ENCODE data around the gene RANBP1. TPM values are rescaled to one million over a fixed set of nuclear protein-coding genes. Genes with fewer than 3 reads are reported as not detected.
A peak's percentile ranks its signal among the peaks of the same experiment; 100 is the strongest.

Gene RANBP1
- total and polyA plus RNA-seq, 9 of the 15 experiments (the other 6 are each of a cell fraction or from before 2014, with no cell fraction given), result 162 to 2,891 (median 1,289) TPM

DNA sequence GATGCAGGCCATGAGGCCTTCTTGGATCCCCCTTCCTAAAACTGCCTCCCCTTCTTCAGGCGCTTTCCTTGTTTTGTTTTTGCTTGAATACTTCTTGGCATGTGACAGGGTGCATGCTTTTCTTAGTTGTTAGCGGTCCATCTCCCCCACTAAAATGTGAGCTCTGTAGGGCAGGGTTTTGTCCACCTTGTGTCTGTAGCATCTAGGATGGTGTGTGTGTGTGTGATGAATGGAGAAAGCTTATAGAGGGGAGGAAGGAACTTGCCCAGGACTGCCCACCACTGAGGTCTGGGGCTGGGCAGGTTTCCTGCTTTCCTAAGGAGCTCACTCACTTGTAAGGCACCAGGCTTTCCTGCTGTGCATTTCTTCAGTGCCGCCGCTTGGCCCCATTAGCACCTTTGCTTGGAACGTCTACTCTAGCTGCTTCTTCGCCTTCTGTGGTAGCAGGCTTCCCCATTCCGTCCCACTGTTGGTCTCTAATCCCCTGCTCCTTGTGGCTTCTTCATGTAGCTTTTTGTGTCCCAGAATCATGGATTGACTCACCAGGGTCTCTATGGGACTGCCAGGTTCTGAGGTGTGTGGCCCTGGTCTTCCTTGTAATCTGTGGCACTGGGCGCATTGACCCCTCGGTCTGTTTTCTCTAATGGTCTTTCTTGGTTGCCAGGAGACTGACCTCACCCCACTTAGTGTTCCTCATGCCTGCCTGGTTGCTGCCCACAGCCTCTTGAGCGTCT, 32.6 kb upstream of the RANBP1 start (continued):
- TF ChIP-seq, protein P1, sequence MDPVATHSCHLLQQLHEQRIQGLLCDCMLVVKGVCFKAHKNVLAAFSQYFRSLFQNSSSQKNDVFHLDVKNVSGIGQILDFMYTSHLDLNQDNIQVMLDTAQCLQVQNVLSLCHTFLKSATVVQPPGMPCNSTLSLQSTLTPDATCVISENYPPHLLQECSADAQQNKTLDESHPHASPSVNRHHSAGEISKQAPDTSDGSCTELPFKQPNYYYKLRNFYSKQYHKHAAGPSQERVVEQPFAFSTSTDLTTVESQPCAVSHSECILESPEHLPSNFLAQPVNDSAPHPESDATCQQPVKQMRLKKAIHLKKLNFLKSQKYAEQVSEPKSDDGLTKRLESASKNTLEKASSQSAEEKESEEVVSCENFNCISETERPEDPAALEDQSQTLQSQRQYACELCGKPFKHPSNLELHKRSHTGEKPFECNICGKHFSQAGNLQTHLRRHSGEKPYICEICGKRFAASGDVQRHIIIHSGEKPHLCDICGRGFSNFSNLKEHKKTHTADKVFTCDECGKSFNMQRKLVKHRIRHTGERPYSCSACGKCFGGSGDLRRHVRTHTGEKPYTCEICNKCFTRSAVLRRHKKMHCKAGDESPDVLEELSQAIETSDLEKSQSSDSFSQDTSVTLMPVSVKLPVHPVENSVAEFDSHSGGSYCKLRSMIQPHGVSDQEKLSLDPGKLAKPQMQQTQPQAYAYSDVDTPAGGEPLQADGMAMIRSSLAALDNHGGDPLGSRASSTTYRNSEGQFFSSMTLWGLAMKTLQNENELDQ (CRISPR knock-in tag; IDR thresholded peaks at IDR 0.05; ENCODE audit: borderline replicate concordance), result no peak
- TF ChIP-seq COPS2 (conservative IDR thresholded peaks at IDR 0.05) (no peak), TARDBP (IDR thresholded peaks at IDR 0.05) (no peak), FOS (IDR thresholded peaks at IDR 0.05; ENCODE audit: extremely low read depth, insufficient read length) (no peak), RBM15 (IDR thresholded peaks at IDR 0.05; ENCODE audit: insufficient read depth, low read length) (no peak), SIX5 (IDR thresholded peaks at IDR 0.05; ENCODE audit: borderline replicate concordance in 1 of 2, insufficient read depth in 1 of 2, low read depth in 1 of 2, low read length in 2 of 2) (no peak), SRSF1 (IDR thresholded peaks at IDR 0.05; ENCODE audit: low read depth, low read length) (no peak), POU5F1 (IDR thresholded peaks at IDR 0.05; ENCODE audit: borderline replicate concordance, low read depth, low read length, partially characterized antibody) (no peak), DPF2 (IDR thresholded peaks at IDR 0.05) (no peak), FIP1L1 (IDR thresholded peaks at IDR 0.05; ENCODE audit: low read depth, low read length, poor library complexity, severe bottlenecking) (no peak), GATA2 (CRISPR knock-in tag; IDR thresholded peaks at IDR 0.05) (no peak), KDM4B (IDR thresholded peaks at IDR 0.05; ENCODE audit: borderline replicate concordance in 2 of 2, low read depth in 1 of 2) (no peak), FOXJ3 (CRISPR knock-in tag; IDR thresholded peaks at IDR 0.05) (no peak), ZNF436 (CRISPR knock-in tag; IDR thresholded peaks at IDR 0.05) (no peak; the same call in 1 of the 2 replicates), SREBF2 (CRISPR knock-in tag; IDR thresholded peaks at IDR 0.05) (no peak), POLR3G (IDR thresholded peaks at IDR 0.05; ENCODE audit: extremely low read depth, insufficient read length, insufficient replicate concordance) (no peak), ZNF217 (CRISPR knock-in tag; IDR thresholded peaks at IDR 0.05) (no peak), PRMT5 (CRISPR knock-in tag; IDR thresholded peaks at IDR 0.05) (no peak)
- TF ChIP-seq, protein P2, sequence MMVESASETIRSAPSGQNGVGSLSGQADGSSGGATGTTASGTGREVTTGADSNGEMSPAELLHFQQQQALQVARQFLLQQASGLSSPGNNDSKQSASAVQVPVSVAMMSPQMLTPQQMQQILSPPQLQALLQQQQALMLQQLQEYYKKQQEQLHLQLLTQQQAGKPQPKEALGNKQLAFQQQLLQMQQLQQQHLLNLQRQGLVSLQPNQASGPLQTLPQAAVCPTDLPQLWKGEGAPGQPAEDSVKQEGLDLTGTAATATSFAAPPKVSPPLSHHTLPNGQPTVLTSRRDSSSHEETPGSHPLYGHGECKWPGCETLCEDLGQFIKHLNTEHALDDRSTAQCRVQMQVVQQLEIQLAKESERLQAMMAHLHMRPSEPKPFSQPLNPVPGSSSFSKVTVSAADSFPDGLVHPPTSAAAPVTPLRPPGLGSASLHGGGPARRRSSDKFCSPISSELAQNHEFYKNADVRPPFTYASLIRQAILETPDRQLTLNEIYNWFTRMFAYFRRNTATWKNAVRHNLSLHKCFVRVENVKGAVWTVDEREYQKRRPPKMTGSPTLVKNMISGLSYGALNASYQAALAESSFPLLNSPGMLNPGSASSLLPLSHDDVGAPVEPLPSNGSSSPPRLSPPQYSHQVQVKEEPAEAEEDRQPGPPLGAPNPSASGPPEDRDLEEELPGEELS (CRISPR knock-in tag; IDR thresholded peaks at IDR 0.05; ENCODE audit: borderline replicate concordance), result no peak
- TF ChIP-seq, protein P3, sequence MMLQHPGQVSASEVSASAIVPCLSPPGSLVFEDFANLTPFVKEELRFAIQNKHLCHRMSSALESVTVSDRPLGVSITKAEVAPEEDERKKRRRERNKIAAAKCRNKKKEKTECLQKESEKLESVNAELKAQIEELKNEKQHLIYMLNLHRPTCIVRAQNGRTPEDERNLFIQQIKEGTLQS (IDR thresholded peaks at IDR 0.05), result no peak
- TF ChIP-seq, protein P3 (CRISPR knock-in tag; conservative IDR thresholded peaks at IDR 0.05), result 0 out of 2 replicates have a peak, but pooled peaks have one; percentile 64

Data from K562 (cell line).